ENCODE measurements around the gene HELT. TPM values are rescaled to one million over a fixed set of nuclear protein-coding genes. Genes with fewer than 3 reads are reported as not detected.

Gene HELT
- total RNA-seq, 1 experiment from 2014 or later, result 0.28 TPM

GRCh38 chr4:185011408-185011807 lies 6.9 kb upstream of the HELT start:
- peaks cover 92% of the 10 kb centered on the region for H3K27me3 Mint-ChIP-seq (ENCODE audit: low read depth)
- peak; percentile 70 for DNase-seq (ENCODE audit: low spot score)

GRCh38 chr4:185013417-185014125 lies 4.7 kb upstream of the HELT start:
- H3K27ac Mint-ChIP-seq, result no peak overlapping the region
- ChIA-PET POLR2A (no interaction called here), CTCF (interaction anchor here (1.6 to 2.3 kb wide), 3 partner anchors 9 to 121 kb away, joined by 4 to 8 read pairs (median 6); no protein-coding TSS in a partner anchor)
- DNase-seq (ENCODE audit: low spot score) (no peak), ATAC-seq (no peak)
- H3K27me3 Mint-ChIP-seq (ENCODE audit: low read depth), result peaks cover 100% of the 10 kb centered on the region
- TF ChIP-seq RORB (CRISPR knock-in tag; IDR thresholded peaks at IDR 0.05), result no peak
- no peak for TF ChIP-seq SMAD4 (CRISPR knock-in tag; IDR thresholded peaks at IDR 0.05)
- TF ChIP-seq GRHL2 (CRISPR knock-in tag; IDR thresholded peaks at IDR 0.05; ENCODE audit: insufficient replicate concordance, severe bottlenecking), result no peak
- no peak for TF ChIP-seq ZBTB21 (CRISPR knock-in tag; IDR thresholded peaks at IDR 0.05; ENCODE audit: borderline replicate concordance)
- TF ChIP-seq NFYB (CRISPR knock-in tag; conservative IDR thresholded peaks at IDR 0.05; ENCODE audit: low read depth), result no peak
- no peak for TF ChIP-seq ERG (CRISPR knock-in tag; IDR thresholded peaks at IDR 0.05)
- no peak for TF ChIP-seq OVOL2 (CRISPR knock-in tag; IDR thresholded peaks at IDR 0.05; ENCODE audit: borderline replicate concordance)
- no peak for TF ChIP-seq FOXP4 (CRISPR knock-in tag; IDR thresholded peaks at IDR 0.05)
- TF ChIP-seq SP1 (CRISPR knock-in tag; conservative IDR thresholded peaks at IDR 0.05), result no peak
- TF ChIP-seq HMGA2 (CRISPR knock-in tag; IDR thresholded peaks at IDR 0.05), result no peak
- no peak overlapping the region for H3K4me3 Mint-ChIP-seq
- peaks cover 37% of the 10 kb centered on the region for H3K4me1 Mint-ChIP-seq
- H3K36me3 Mint-ChIP-seq, result no peaks in the 10 kb centered on the region
- H3K9me3 Mint-ChIP-seq, result no peaks in the 10 kb centered on the region

More at GRCh38 chr4:185011408-185011807, 6.9 kb upstream of the HELT start:
- Mint-ChIP-seq H3K4me3 (no peak overlapping the region), H3K9me3 (peaks cover 4% of the 10 kb centered on the region), H3K27ac (no peak overlapping the region), H3K4me1 (peaks cover 31% of the 10 kb centered on the region), H3K36me3 (no peaks in the 10 kb centered on the region)
- TF ChIP-seq IRF1 (CRISPR knock-in tag; IDR thresholded peaks at IDR 0.05), result no peak
- TF ChIP-seq CTCF (IDR thresholded peaks at IDR 0.05), result peak; percentile 45
- ATAC-seq, result peak; percentile 53
- ChIA-PET CTCF (interaction anchor here (0.6 to 2.2 kb wide), 10 partner anchors 12 to 399 kb away, joined by 3 to 11 read pairs (median 6); partner anchors contain the start of gene SLC25A4), POLR2A (no interaction called here)

- POLR2A ChIA-PET, result no interaction called here
Measured at GRCh38 chr4:185015108-185015507, 3.2 kb upstream of the HELT start.

More at GRCh38 chr4:185015108-185015507, 3.2 kb upstream of the HELT start:
- H3K4me1 Mint-ChIP-seq, result peaks cover 43% of the 10 kb centered on the region
- no peaks in the 10 kb centered on the region for H3K36me3 Mint-ChIP-seq
- no peaks in the 10 kb centered on the region for H3K9me3 Mint-ChIP-seq
- TF ChIP-seq ZBTB43 (CRISPR knock-in tag; IDR thresholded peaks at IDR 0.05) (no peak), JUN (CRISPR knock-in tag; IDR thresholded peaks at IDR 0.05) (no peak), RELA (CRISPR knock-in tag; IDR thresholded peaks at IDR 0.05; ENCODE audit: borderline replicate concordance) (no peak), ZNF423 (CRISPR knock-in tag; IDR thresholded peaks at IDR 0.05) (no peak)
- H3K4me3 Mint-ChIP-seq, result peak overlapping the region; percentile 81; the same call in 1 of the 2 replicates
- ATAC-seq (no peak), DNase-seq (ENCODE audit: low spot score) (no peak)
- CTCF ChIA-PET, result interaction anchor here (1.1 to 1.8 kb wide), 3 partner anchors 10 to 120 kb away, joined by 3 to 16 read pairs (median 4); no protein-coding TSS in a partner anchor
- peaks cover 100% of the 10 kb centered on the region for H3K27me3 Mint-ChIP-seq (ENCODE audit: low read depth)
- no peak overlapping the region for H3K27ac Mint-ChIP-seq
